Common myeloid progenitor, CD34-positive (primary cell): ENCODE results near the gene AFF1.
"Not testable (repeated sequence)": the region's sequence is repeated elsewhere in the genome, so short reads cannot be mapped to it uniquely, and the experiment has no call there.

Experiments used
- CTCF ChIA-PET: fragments of 350-600 bp; sonication (Branson Sonifier 250); formaldehyde crosslinking; loops from one replicate; lab custom pipeline; 2021; ENCODE audit warnings: antibody characterized with exemption; lab: Charles Lee
- POLR2A ChIA-PET: fragments of 350-600 bp; sonication (Branson Sonifier 250); formaldehyde crosslinking; loops from one replicate; lab custom pipeline; 2021; ENCODE audit warnings: antibody characterized with exemption; lab: Charles Lee
- DNase-seq, 3 donors: peaks; one replicate each; pipeline versions ENCODE4 v3.0.0 to v3.0.0-alpha.2; 2013
- H3K27ac ChIP-seq, 2 experiments: 1 replicate in 1 of 2; 2 replicates in 1 of 2; pipeline ENCODE4 v1.7.0; 2013; ENCODE audit warnings: inconsistent platforms in 2 of 2, low read length in 2 of 2, mild to moderate bottlenecking in 2 of 2, low read depth in 1 of 2, moderate library complexity in 1 of 2; ENCODE audit not compliant: severe bottlenecking in 2 of 2, insufficient read depth in 1 of 2, poor library complexity in 1 of 2
- H3K27me3 ChIP-seq, 5 experiments: replicated peaks in 2 of 5; 1 replicate in 3 of 5; 2 replicates in 2 of 5; pipeline versions ENCODE4 v1.6.1 to v1.7.0; 2013; ENCODE audit warnings: low read length in 4 of 5, mild to moderate bottlenecking in 2 of 5, moderate library complexity in 2 of 5, inconsistent platforms in 1 of 5; ENCODE audit not compliant: insufficient read depth in 5 of 5, control insufficient read depth in 4 of 5
- H3K36me3 ChIP-seq, 4 experiments: 1 replicate in 2 of 4; 2 replicates in 2 of 4; pipeline versions ENCODE4 v1.6.1 to v1.7.0; 2013; ENCODE audit warnings: low read length in 3 of 4, control low read depth in 1 of 4, mild to moderate bottlenecking in 1 of 4; ENCODE audit not compliant: control insufficient read depth in 4 of 4, insufficient read depth in 4 of 4
- H3K4me1 ChIP-seq, 4 experiments: 1 replicate in 3 of 4; 2 replicates in 1 of 4; pipeline versions ENCODE4 v1.6.1 to v1.7.1; 2013; ENCODE audit warnings: low read length in 3 of 4, mild to moderate bottlenecking in 3 of 4, control low read depth in 1 of 4, inconsistent platforms in 1 of 4, moderate library complexity in 1 of 4; ENCODE audit not compliant: control insufficient read depth in 4 of 4, insufficient read depth in 4 of 4; ENCODE audit errors: control extremely low read depth in 1 of 4
- H3K4me3 ChIP-seq, 7 experiments: 1 replicate in 4 of 7; 2 replicates in 3 of 7; pipeline versions ENCODE4 v1.5.1 to v1.7.0; 2013; ENCODE audit warnings: mild to moderate bottlenecking in 7 of 7, low read length in 6 of 7, moderate library complexity in 6 of 7, inconsistent platforms in 2 of 7, low read depth in 2 of 7, control low read depth in 1 of 7; ENCODE audit not compliant: insufficient read depth in 4 of 7, control insufficient read depth in 1 of 7; ENCODE audit errors: extremely low read depth in 1 of 7
- H3K9me3 ChIP-seq, 5 experiments: 1 replicate in 4 of 5; 2 replicates in 1 of 5; pipeline versions ENCODE4 v1.6.1 to v1.7.1; 2013; ENCODE audit warnings: low read length in 4 of 5, mild to moderate bottlenecking in 2 of 5, inconsistent platforms in 1 of 5, low read depth in 1 of 5, moderate library complexity in 1 of 5; ENCODE audit not compliant: control insufficient read depth in 4 of 5, insufficient read depth in 2 of 5; ENCODE audit errors: control extremely low read depth in 1 of 5
- WGBS: methylation state at CpG from one replicate; pipeline ENCODE4 v1.1.5; 2013; ENCODE audit not compliant: insufficient coverage; 5-methylcytosine and 5-hydroxymethylcytosine counted together

Gene AFF1

GRCh38 chr4:86977621-86978184 lies 42.9 kb downstream of the AFF1 start:
- peak in 2 of 3 donors; percentile 43 to 60 for DNase-seq
- POLR2A ChIA-PET, result no interaction called here

DNA sequence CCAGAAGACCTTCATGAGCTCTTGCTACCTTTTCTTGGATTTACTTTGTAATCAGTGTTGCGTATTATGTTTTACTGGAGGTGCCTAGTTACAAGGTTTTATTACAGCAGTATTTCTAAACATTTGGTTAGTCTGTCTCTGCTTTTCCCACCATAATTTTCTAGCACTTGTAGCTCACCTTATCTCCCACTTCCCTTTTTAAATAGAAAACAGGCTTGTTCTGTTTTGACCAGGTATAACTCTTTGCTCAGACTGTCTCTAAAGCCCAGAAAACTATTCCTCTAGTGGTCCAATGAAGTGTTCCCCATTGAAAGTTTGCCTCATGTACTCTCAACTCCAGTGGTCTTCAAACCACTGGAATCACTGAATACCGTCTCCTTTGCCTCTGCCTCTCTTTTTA lies 43.9 kb downstream of the AFF1 start:
- Histone ChIP-seq H3K27ac (no peak overlapping the region), H3K27me3 (no peaks in the 10 kb centered on the region), H3K4me3 (no peak overlapping the region), H3K9me3 (no peaks in the 10 kb centered on the region), H3K36me3 (peaks cover 0 to 8% (median 0%) of the 10 kb centered on the region in 4 experiments), H3K4me1 (peaks cover 26 to 61% (median 39%) of the 10 kb centered on the region in 4 experiments)
- 100% methylated on average over 1 of the region's 2 CpGs for WGBS
- ChIA-PET POLR2A (interaction anchor here (1.1 kb wide), 1 partner anchor 14 kb away, joined by 4 read pairs; no protein-coding TSS in a partner anchor), CTCF (interaction anchor here (0.9 to 1.9 kb wide), 5 partner anchors 22 to 115 kb away, joined by 3 to 6 read pairs (median 3); no protein-coding TSS in a partner anchor)
- no peak for DNase-seq

More at GRCh38 chr4:86977621-86978184, 42.9 kb downstream of the AFF1 start:
- H3K4me3 ChIP-seq, result peak overlapping the region in 1 of 7 experiments; percentile 33
- CTCF ChIA-PET, result interaction anchor here (0.9 to 1.9 kb wide), 3 partner anchors 15 to 116 kb away, joined by 3 to 4 read pairs (median 3); no protein-coding TSS in a partner anchor
- H3K4me1 ChIP-seq, result peaks cover 31 to 68% (median 47%) of the 10 kb centered on the region in 4 experiments
- no peak overlapping the region for H3K27ac ChIP-seq
- 100% methylated on average over 1 of the region's 5 CpGs for WGBS
- H3K36me3 ChIP-seq, result peaks cover 0 to 8% (median 0%) of the 10 kb centered on the region in 4 experiments
- no peaks in the 10 kb centered on the region for H3K27me3 ChIP-seq
- H3K9me3 ChIP-seq, result no peaks in the 10 kb centered on the region

- Histone ChIP-seq H3K9me3 (no peaks in the 10 kb centered on the region), H3K4me1 (peaks cover 22 to 47% (median 30%) of the 10 kb centered on the region in 4 experiments), H3K27ac (no peak overlapping the region), H3K27me3 (no peaks in the 10 kb centered on the region), H3K36me3 (peaks cover 0 to 8% (median 0%) of the 10 kb centered on the region in 4 experiments), H3K4me3 (no peak overlapping the region)
- CTCF ChIA-PET, result no interaction called here
- POLR2A ChIA-PET, result no interaction called here
- WGBS, result 100% methylated on average over 1 of the region's 2 CpGs
- no peak for DNase-seq
Observed at GRCh38 chr4:86980230-86980629, 45.4 kb downstream of the AFF1 start.

DNA sequence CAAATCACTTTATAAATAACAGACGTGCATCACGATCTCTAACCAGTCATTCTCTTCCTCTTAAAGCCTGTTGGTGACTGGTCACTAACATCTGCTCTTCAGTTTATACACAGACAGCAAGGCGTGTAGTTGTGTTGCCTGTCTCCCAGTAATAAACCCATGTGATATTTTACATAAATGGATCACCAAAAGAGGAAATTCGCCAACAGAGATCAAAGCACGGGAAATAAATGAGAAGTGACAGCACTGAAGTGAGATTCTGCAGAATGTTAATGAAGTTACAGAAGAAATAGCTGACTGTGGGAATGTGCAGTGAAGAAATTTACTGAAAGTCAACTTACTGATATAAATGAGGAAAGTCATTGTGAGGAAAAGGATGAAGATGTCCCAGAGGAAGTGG lies 47.0 kb downstream of the AFF1 start:
- no peak overlapping the region for H3K27ac ChIP-seq
- ChIA-PET CTCF (interaction anchor here (1.3 to 2.1 kb wide), 4 partner anchors 10 to 59 kb away, joined by 3 to 9 read pairs (median 3); no protein-coding TSS in a partner anchor), POLR2A (interaction anchor here (1.0 kb wide), 1 partner anchor 24 kb away, joined by 4 read pairs; no protein-coding TSS in a partner anchor)
- H3K4me1 ChIP-seq, result peaks cover 22 to 39% (median 24%) of the 10 kb centered on the region in 4 experiments
- no peaks in the 10 kb centered on the region for H3K9me3 ChIP-seq
- peaks cover 0 to 4% (median 0%) of the 10 kb centered on the region in 4 experiments for H3K36me3 ChIP-seq
- 12% methylated on average over 3 of the region's 5 CpGs for WGBS
- H3K27me3 ChIP-seq, result no peaks in the 10 kb centered on the region
- peak; percentile 39 to 91 (median 83) for DNase-seq
- H3K4me3 ChIP-seq, result no peak overlapping the region

GRCh38 chr4:86985852-86986251 lies 51.0 kb downstream of the AFF1 start:
- H3K9me3 ChIP-seq, H3K27me3 ChIP-seq, H3K27ac ChIP-seq, POLR2A ChIA-PET, H3K4me3 ChIP-seq, DNase-seq, H3K36me3 ChIP-seq: not testable (repeated sequence)
- CTCF ChIA-PET, result interaction anchor here (0.7 to 1.0 kb wide), 2 partner anchors 9 to 14 kb away, joined by 3 read pairs; no protein-coding TSS in a partner anchor
- peaks cover 8 to 22% (median 10%) of the 10 kb centered on the region in 4 experiments for H3K4me1 ChIP-seq
- WGBS, result 100% methylated on average over 5 of the region's 5 CpGs

DNA sequence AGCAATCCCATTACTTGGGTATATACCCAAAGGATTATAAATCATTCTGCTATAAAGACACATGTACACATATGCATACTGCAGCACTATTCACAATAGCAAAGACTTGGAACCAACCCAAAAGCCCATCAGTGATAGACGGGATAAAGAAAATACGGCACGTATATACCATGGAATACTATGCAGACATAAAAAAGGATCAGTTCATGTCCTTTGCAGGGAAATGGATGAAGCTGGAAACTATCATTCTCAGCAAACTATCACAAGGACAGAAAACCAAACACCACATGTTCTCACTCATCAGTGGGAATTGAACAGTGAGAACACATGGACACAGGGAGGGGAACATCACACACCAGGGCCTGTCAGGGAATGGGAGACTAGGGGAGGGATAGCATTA lies 54.8 kb downstream of the AFF1 start:
- ChIA-PET CTCF (interaction anchor here (0.6 to 3.2 kb wide), 4 partner anchors 8 to 66 kb away, joined by 3 to 14 read pairs (median 3); no protein-coding TSS in a partner anchor), POLR2A (interaction anchor here (0.7 to 0.8 kb wide), 2 partner anchors 17 to 77 kb away, joined by 3 to 4 read pairs; no protein-coding TSS in a partner anchor)
- H3K4me3 ChIP-seq, H3K9me3 ChIP-seq, DNase-seq, H3K27me3 ChIP-seq, H3K36me3 ChIP-seq, H3K27ac ChIP-seq: not testable (repeated sequence)
- no CpG with 5 or more reads among the region's 3 CpGs for WGBS
- H3K4me1 ChIP-seq, result peaks cover 0 to 14% (median 3%) of the 10 kb centered on the region in 4 experiments

GRCh38 chr4:86990510-86990909 lies 55.7 kb downstream of the AFF1 start:
- no peak for DNase-seq
- peaks cover 0 to 5% (median 3%) of the 10 kb centered on the region in 4 experiments for H3K36me3 ChIP-seq
- peaks cover 0 to 14% (median 3%) of the 10 kb centered on the region in 4 experiments for H3K4me1 ChIP-seq
- no peak overlapping the region for H3K27ac ChIP-seq
- H3K4me3 ChIP-seq, result no peak overlapping the region
- H3K27me3 ChIP-seq, result no peaks in the 10 kb centered on the region
- ChIA-PET POLR2A (interaction anchor here (0.7 kb wide), 1 partner anchor 78 kb away, joined by 4 read pairs; no protein-coding TSS in a partner anchor), CTCF (interaction anchor here (0.6 to 3.2 kb wide), 2 partner anchors 16 to 20 kb away, joined by 3 to 14 read pairs; no protein-coding TSS in a partner anchor)
- 100% methylated on average over 3 of the region's 3 CpGs for WGBS
- H3K9me3 ChIP-seq, result no peaks in the 10 kb centered on the region
